GM12865 (cell line): ENCODE data around the gene PSMA6.
A peak's percentile ranks its signal among the peaks of the same experiment; 100 is the strongest.

Experiments
- DNase-seq: peaks from one replicate; pipeline ENCODE4 v3.0.0; 2010; ENCODE audit warnings: low read depth
- H3K4me3 ChIP-seq: 2 replicates; pipeline ENCODE4 v1.5.1; 2011; ENCODE audit warnings: mild to moderate bottlenecking, low read depth, low read length, control low read depth
- TF ChIP-seq, protein P1 (sequence below): IDR thresholded peaks from 2 replicates; pipeline ENCODE4 v1.5.1; 2011; ENCODE audit warnings: low read length, control low read depth, low read depth, inconsistent platforms; ENCODE audit not compliant: insufficient read depth; ENCODE audit errors: missing control alignments

PSMA6 gene

DNA sequence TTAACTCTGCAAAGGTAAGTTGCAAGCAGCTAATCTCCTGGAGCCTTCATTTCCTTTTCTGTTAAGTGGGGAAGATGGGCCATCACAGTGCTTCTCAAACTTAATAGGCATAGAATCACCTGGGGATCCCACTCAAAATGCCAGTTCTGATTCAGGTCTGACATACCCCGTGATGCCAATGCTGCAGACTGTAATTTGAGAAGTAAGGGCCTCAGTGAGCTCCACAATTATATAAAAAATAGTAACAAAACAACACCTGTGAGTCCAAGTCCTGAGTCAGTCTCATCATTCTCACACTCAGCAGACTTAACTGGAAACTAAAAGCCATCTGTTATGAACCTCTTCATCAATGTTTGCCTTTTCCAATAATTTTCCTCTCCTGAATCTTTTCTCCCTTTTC lies 10.8 kb upstream of the PSMA6 start:
- TF ChIP-seq, protein P1, sequence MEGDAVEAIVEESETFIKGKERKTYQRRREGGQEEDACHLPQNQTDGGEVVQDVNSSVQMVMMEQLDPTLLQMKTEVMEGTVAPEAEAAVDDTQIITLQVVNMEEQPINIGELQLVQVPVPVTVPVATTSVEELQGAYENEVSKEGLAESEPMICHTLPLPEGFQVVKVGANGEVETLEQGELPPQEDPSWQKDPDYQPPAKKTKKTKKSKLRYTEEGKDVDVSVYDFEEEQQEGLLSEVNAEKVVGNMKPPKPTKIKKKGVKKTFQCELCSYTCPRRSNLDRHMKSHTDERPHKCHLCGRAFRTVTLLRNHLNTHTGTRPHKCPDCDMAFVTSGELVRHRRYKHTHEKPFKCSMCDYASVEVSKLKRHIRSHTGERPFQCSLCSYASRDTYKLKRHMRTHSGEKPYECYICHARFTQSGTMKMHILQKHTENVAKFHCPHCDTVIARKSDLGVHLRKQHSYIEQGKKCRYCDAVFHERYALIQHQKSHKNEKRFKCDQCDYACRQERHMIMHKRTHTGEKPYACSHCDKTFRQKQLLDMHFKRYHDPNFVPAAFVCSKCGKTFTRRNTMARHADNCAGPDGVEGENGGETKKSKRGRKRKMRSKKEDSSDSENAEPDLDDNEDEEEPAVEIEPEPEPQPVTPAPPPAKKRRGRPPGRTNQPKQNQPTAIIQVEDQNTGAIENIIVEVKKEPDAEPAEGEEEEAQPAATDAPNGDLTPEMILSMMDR = no peak
- no peak for DNase-seq
- no peak overlapping the region for H3K4me3 ChIP-seq

DNA sequence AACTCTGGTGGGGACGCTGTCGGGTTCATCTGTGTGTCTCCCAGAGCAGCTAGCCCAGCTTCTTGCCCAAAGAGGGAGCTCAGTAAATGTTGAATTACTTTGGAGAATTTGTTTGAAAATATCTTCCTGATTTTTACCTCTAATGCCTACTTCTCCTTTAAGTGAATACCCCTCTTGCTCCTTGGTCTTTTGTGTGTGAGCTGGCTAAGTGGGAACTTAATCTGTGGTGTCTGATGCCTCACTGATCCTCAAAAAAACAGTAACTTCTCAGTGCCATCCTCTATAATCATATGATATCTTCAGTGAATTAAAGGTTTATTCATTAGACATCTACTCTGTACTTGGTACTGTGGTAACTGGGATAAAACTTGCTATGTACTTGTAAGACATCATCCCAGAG lies 7.7 kb upstream of the PSMA6 start:
- no peak for DNase-seq
- no peak overlapping the region for H3K4me3 ChIP-seq
- TF ChIP-seq, protein P1 = no peak

DNA sequence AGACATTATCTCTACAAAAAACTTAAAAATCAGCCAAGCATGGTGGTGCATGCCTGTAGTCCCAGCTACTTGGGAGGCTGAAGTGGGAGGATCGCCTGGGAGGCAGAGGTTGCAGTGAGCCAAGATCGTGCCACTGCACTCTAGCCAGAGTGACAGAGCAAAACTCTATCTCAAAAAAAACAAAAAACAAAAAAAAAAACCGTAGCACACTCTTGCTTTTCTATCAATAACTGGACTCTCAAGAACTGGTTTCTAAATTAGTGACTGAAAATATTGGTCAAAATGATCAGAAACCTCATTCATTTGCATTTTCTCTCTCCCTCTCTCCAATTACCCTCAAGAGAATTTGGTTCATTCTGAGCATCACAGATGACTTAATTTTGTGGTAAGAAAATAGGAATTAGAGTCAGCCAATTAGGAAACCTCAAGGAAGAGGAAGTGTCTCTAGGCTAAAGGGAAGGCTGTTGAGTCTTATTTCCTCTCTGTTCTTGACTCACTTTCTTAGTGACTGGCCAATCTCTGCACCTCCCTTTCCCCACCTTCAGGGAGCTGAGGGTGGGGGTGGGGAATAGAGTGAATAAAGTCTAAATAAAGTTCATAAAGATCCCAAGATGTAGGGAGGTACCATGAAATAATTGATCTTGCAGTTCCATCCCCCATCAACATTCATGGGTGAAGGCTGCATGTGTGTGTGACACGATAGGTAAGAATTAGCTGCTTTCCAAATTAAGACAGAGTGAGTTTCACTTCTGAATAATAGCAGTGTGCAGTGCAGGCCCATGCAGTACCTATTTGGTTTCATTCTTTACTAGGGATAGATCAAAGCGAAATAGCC lies 6.8 kb upstream of the PSMA6 start:
- peak; percentile 91 for DNase-seq
- TF ChIP-seq, protein P1 = no peak
- peak overlapping the region; percentile 31 for H3K4me3 ChIP-seq

DNA sequence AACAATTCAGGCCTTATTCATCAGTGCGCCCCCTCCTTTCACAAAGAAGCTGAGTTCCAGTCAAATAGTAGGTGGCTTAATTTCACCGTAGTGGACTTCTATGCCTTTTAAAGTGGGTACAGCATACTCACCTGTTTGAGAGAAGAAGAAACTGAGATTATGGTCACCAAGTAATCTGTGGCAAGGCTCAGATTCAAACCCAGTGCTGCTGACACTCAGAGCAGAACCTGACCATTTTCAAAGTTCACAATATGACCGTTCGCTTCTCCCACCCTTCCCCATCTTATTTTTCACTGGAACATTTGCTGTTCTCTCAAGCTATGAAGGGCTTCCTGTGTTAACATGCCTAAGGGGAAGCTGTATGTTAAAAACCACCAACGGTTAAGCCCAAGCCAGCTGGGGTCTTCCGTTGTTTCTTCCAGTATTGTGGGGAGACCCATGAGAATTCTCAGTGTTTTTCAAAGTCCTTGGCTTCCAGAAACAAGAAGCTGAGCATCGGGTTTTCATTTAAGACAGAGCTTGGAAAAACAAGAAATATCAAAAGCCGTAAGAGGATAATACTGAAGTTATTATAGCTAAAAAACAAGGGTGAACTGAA lies 6.1 kb upstream of the PSMA6 start:
- TF ChIP-seq, protein P1 = no peak
- peak overlapping the region; percentile 31 for H3K4me3 ChIP-seq
- DNase-seq = no peak

DNA sequence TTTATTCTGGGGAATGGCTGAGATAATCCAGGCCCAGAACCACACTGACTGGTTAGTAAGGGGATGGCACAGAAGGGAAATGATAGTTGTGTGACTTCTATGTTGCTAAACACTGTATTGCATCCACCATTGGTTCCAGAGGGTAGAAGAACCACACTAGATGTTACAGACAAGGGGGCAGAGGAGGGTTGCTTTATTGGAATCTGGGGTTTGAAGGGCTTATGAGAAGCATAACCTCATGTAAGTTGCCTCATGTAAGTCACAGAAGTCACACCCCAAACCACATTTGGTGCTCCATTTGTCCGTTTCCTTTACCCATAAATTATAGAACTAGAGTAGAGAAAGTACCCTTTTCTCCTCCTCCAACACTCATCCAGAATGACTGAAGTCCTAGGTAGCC lies 5.5 kb upstream of the PSMA6 start:
- peak; percentile 61 for DNase-seq
- TF ChIP-seq, protein P1 = no peak
- 0 out of 2 replicates have a peak overlapping the region, but pooled peaks have one; percentile 31 for H3K4me3 ChIP-seq

DNA sequence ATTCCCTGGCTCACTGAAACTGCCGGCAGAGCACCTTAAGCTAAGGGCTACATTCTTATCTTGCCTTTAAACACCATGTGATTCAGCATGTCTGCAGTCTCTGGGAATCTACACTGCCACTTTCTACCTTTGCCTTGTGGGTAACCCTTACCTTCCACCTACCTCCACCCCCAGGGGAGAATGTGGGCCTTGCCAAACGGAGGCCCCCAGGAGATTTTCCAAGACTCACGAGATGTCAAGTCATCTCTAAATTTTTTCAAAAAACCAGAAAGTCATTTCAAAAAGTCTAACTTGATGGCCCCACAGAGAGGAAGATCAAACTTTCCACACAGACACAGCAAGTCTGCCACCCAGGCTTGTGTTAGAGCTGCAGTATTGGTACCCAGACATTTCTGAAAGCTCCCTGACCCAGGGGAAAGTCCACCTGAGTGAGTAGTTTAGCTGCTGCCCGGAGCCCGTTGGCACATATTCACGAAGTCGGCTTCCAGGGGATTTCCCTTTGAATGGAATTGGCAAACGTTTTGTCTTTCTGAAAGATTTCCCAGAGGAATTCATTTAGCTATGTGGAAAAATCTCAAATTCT lies 4.7 kb upstream of the PSMA6 start:
- TF ChIP-seq, protein P1 = no peak
- H3K4me3 ChIP-seq = no peak overlapping the region
- DNase-seq = peak; percentile 69
